Hematopoietic multipotent progenitor cell treated with erythropoietin and hydrocortisone succinate and interleukin-3 and kit ligand, for 6 days (in vitro differentiated cells): Measurements from ENCODE around the gene SCAF4.
"Not testable (repeated sequence)": the region's sequence is repeated elsewhere in the genome, so short reads cannot be mapped to it uniquely, and the experiment has no call there.

Experiments
- DNase-seq: peaks from one replicate; pipeline ENCODE4 v3.0.0-alpha.2; 2015

Gene SCAF4

DNA sequence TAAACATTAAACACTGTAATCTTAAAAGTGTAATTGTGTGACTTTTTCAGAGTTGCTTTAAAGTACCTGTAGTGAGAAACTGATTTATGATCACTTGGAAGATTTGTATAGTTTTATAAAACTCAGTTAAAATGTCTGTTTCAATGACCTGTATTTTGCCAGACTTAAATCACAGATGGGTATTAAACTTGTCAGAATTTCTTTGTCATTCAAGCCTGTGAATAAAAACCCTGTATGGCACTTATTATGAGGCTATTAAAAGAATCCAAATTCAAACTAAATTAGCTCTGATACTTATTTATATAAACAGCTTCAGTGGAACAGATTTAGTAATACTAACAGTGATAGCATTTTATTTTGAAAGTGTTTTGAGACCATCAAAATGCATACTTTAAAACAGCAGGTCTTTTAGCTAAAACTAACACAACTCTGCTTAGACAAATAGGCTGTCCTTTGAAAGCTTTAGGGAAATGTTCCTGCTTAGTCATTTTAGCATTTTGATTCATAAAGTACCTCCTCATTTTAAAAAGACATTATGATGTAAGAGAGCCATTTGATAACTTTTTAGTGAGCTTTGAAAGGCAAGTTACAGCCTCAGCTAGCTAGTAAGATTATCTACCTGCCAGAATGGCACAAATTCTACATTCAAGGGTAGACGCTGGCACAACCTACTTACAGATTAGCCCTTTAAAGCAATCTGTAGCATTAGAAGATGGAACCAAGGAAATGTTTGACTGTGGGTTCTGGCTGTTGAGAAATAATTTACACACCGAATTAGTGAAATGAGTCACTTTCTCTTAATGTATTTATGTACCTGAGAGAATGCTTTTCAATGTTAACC, 63.0 kb downstream of the SCAF4 start:
- no peak for DNase-seq

DNA sequence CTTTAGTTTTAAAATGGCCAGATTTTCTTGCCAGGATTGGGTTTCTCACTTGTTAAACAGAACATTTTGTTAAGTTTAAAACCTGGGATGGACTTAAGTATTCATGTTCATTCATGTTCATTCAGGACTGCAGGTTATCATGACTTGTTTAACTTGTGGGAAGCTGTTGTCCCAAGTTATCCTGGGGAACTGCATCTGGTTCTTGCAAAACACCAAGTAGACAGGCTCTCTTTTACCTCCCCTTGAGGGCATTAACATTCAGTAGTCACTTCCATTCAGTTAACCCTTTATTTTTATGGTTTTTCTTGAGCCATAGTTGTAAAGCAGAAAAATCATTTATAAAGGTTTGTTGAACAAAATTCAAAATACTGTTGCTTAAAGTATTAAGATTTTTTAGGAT, 64.3 kb downstream of the SCAF4 start:
- DNase-seq = no peak

DNA sequence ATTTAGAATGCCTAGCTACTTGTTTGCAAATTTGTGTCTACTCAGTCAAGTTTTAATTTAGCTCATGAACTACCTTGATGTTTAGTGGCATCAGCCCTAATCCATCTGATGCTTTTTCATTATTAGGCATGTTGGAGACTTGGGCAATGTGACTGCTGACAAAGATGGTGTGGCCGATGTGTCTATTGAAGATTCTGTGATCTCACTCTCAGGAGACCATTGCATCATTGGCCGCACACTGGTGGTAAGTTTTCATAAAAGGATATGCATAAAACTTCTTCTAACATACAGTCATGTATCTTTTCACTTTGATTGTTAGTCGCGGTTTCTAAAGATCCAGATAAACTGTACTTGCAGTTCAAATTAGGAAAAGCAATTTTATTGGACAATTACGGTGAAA, 64.8 kb downstream of the SCAF4 start:
- no peak for DNase-seq

- no peak for DNase-seq
These were observed 65.4 kb downstream of the SCAF4 start for GRCh38 chr21:31666445-31667010.

GRCh38 chr21:31665869-31666268, 66.0 kb downstream of the SCAF4 start:
- DNase-seq = not testable (repeated sequence)

GRCh38 chr21:31665397-31665796, 66.5 kb downstream of the SCAF4 start:
- peak; percentile 21 for DNase-seq

DNA sequence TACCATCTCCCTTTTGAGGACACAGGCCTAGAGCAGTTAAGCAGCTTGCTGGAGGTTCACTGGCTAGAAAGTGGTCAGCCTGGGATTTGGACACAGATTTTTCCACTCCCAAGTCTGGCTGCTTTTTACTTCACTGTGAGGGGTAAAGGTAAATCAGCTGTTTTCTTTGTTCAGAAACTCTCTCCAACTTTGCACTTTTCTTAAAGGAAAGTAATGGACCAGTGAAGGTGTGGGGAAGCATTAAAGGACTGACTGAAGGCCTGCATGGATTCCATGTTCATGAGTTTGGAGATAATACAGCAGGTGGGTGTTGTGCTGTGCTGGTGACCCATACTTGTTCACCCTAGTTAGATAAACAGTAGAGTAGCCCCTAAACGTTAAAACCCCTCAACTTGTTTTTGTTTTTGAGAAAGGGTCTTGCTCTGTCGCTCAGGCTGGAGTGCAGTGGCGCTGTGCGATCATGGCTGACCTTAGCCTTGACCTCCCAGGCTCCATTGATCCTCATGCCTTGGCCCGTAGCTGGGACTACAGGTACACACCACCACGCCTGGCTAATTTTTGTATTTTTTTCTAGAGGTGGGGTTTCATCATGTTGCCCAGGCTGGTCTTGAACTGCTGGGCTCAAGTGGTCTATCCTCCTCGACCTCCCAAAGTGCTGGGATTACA, 68.2 kb downstream of the SCAF4 start:
- peak; percentile 33 for DNase-seq

- DNase-seq = peak; percentile 40
These were observed 71.3 kb downstream of the SCAF4 start for GRCh38 chr21:31660591-31660990.

DNA sequence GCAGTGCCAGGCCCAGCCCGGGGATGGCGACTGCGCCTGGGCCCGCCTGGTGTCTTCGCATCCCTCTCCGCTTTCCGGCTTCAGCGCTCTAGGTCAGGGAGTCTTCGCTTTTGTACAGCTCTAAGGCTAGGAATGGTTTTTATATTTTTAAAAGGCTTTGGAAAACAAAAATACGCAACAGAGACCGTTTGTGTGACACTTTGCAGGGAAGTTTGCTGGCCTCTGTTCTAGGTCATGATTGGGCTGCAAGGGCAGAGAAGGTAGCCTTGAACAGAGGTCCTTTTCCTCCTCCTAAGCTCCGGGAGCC, 71.7 kb downstream of the SCAF4 start:
- no peak for DNase-seq

DNA sequence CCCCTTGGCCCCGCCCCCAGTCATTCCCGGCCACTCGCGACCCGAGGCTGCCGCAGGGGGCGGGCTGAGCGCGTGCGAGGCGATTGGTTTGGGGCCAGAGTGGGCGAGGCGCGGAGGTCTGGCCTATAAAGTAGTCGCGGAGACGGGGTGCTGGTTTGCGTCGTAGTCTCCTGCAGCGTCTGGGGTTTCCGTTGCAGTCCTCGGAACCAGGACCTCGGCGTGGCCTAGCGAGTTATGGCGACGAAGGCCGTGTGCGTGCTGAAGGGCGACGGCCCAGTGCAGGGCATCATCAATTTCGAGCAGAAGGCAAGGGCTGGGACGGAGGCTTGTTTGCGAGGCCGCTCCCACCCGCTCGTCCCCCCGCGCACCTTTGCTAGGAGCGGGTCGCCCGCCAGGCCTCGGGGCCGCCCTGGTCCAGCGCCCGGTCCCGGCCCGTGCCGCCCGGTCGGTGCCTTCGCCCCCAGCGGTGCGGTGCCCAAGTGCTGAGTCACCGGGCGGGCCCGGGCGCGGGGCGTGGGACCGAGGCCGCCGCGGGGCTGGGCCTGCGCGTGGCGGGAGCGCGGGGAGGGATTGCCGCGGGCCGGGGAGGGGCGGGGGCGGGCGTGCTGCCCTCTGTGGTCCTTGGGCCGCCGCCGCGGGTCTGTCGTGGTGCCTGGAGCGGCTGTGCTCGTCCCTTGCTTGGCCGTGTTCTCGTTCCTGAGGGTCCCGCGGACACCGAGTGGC, 72.2 kb downstream of the SCAF4 start, which contains the start of gene SOD1:
TSS of gene SOD1 (plus strand) at position 158 of the 723 bp plus-strand sequence. CDS start at position 235, 77 bp downstream.
- peak; percentile 96 for DNase-seq

- DNase-seq = no peak
These were observed 72.7 kb downstream of the SCAF4 start for GRCh38 chr21:31659286-31659535.

DNA sequence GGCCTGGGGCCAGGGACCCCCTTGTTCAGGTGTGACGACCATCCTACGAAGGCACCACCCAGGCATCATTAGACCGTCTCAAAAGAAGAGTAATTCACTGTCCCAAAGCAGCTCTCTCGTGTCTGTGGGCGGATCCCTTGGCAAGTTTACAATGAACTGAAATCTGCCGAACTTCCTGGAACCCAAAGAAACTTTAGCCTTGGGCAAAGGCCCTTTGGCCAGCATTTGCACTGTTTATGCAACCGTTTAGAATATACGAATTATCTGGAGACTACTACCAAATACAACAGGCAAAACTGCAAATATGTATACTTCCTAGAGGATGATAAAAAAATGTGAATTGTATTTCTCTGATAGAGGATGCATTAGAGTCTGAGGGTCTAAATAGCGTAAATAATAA, 73.9 kb downstream of the SCAF4 start:
- DNase-seq = no peak

DNA sequence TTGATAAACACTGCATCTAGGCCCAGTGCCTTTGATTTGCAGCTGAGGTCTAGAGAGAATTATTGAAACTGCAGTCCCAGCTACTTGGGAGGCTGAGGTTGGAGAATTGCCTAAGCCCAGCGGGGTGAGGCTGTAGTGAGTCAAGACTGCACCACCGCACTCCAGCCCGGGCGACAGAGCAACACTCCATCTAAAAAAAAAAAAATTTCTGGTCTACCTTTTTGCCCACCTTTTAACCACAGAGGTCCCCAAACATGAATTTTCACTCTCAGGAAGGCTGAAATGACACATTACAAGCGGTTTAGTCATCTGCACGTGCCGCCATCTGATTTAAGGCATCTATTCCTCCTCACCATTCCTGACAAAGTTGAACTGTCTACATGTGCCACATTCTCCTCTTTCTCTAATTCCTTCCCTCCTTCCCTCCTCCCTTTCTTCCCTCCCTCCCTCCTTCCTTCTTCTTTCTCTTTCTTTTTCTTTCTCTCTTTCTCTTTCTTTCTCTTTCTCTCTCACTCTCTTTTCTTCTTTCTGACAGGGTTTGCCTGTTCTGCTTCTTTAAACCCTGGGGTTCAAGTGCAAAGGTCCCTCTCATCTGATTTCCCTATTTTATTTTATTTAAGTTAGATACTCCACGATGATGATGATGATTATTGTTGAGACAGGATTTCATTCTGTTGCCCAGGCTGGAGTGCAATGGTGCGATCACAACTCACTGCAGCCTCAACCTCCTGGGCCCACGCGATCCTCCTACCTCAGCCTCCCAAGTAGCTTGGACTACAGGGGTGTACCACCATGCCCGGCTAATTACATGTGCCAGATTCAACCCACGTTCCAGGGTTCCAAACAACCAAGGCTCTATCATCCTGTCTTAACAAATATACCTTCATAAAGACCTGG, 75.5 kb downstream of the SCAF4 start:
- DNase-seq = no peak

GRCh38 chr21:31654821-31655580, 76.9 kb downstream of the SCAF4 start:
- DNase-seq = not testable (repeated sequence)

DNA sequence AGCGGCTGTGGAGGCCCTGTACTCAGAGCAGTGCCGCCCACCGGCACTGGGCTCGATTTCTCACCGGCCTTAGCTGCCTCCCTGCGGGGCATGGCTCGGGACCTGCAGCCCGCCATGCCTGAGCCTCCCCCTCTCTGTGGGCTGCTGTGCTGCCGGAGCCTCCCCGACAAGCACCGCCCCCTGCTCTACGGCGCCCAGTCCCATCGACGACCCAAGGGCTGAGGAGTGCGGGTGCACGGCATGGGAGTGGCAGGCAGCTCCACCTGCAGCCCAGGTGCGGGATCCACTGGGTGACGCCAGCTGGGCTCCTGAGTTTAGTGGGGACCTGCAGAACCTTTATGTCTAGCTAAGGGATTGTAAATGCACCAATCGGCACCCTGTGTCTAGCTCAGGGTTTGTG, 77.6 kb downstream of the SCAF4 start:
- DNase-seq = no peak

DNA sequence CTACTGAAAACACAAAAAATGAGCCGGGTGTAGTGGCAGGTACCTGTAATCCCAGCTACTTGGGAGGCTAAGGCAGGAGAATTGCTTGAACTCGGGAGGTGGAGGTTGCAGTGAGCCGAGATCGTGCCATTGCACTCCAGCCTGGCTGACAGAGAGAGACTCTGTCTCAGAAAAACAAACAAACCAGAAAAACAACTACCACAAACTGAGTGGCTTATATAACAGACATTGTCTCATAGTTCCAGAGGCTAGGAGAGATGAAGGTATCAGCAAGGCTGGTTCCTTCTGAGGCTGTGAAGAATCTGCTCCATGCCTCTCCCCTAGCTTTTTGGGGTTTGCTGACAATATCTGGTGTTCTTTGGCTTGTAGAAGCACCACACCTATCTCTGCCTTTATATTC, 80.4 kb downstream of the SCAF4 start:
- DNase-seq = not testable (repeated sequence)

- DNase-seq = no peak
These were observed 81.0 kb downstream of the SCAF4 start for GRCh38 chr21:31650930-31651329.

DNA sequence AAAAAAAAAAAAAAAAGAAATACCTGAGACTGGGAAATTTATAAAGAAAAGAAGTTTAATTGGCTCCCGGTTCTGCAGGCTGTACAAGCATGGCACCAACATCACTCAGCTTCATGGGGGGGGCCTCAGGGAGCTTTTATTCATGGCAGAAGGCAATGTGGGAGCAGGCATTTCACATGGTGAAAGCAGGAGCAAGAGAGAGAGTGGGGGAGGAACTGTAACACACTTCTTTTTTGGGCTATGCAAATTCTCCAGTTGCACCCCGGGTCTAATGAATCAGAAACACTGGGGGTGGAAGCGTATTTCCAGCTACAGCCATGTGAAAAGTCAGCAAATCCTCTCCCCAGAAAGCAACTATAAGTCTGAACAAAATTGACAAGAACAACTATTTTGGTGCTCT, 84.3 kb downstream of the SCAF4 start:
- no peak for DNase-seq

GRCh38 chr21:31644643-31645042, 87.3 kb downstream of the SCAF4 start:
- DNase-seq = no peak

- no peak for DNase-seq
These were observed 90.4 kb downstream of the SCAF4 start for GRCh38 chr21:31641416-31641922.

- DNase-seq = no peak
These were observed 95.0 kb downstream of the SCAF4 start for GRCh38 chr21:31636874-31637273.

GRCh38 chr21:31634993-31635392, 96.9 kb downstream of the SCAF4 start:
- DNase-seq = no peak
